DOHH2 (cell line): Measurements from ENCODE around the gene DPP6.

Experiments
- EZH2phosphoT487 ChIP-seq: fragments of 200-600 bp; sonication (generic); IDR thresholded peaks from 2 replicates; pipeline ENCODE4 v1.6.1; 2017; ENCODE audit warnings: borderline replicate concordance, mild to moderate bottlenecking, antibody characterized with exemption, low read length, moderate library complexity, mixed read lengths
- TF ChIP-seq, protein P1 (sequence below): fragments of 200-600 bp; sonication (generic); IDR thresholded peaks from one replicate; pipeline ENCODE4 v1.5.1; 2014; ENCODE audit warnings: antibody characterized with exemption, mild to moderate bottlenecking, low read depth, low read length; ENCODE audit not compliant: poor library complexity, severe bottlenecking

- no peak for TF ChIP-seq EZH2phosphoT487
- TF ChIP-seq, protein P1, sequence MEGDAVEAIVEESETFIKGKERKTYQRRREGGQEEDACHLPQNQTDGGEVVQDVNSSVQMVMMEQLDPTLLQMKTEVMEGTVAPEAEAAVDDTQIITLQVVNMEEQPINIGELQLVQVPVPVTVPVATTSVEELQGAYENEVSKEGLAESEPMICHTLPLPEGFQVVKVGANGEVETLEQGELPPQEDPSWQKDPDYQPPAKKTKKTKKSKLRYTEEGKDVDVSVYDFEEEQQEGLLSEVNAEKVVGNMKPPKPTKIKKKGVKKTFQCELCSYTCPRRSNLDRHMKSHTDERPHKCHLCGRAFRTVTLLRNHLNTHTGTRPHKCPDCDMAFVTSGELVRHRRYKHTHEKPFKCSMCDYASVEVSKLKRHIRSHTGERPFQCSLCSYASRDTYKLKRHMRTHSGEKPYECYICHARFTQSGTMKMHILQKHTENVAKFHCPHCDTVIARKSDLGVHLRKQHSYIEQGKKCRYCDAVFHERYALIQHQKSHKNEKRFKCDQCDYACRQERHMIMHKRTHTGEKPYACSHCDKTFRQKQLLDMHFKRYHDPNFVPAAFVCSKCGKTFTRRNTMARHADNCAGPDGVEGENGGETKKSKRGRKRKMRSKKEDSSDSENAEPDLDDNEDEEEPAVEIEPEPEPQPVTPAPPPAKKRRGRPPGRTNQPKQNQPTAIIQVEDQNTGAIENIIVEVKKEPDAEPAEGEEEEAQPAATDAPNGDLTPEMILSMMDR: no peak
These were observed 199.8 kb downstream of the DPP6 start for GRCh38 chr7:154252046-154252445.
